Endothelial cell of umbilical vein (primary cell): ENCODE data around the gene BAMBI. TPM values are rescaled to one million over a fixed set of nuclear protein-coding genes. Genes with fewer than 3 reads are reported as not detected.
A peak's percentile ranks its signal among the peaks of the same experiment; 100 is the strongest.

Experiments used
- BruUV-seq: library from RNA; stranded (reverse); fragments of 400-500 nt; replicated peaks from 2 replicates; lab custom pipeline; 2021; lab: Mats Ljungman, UMichigan
- CTCF ChIA-PET: fragments of 300-600, 350-600 bp; sonication (Branson Sonifier 250); formaldehyde crosslinking; loops from one replicate; lab custom pipeline; 2021; ENCODE audit warnings: antibody characterized with exemption, inconsistent platforms; lab: Charles Lee
- POLR2A ChIA-PET: fragments of 300-600, 350-600 bp; sonication (Branson Sonifier 250); formaldehyde crosslinking; loops from one replicate; lab custom pipeline; 2021; ENCODE audit warnings: antibody characterized with exemption, inconsistent platforms; lab: Charles Lee
- DNase-seq: peaks from one replicate; pipeline ENCODE4 v3.0.0-alpha.2; 2011; ENCODE audit warnings: low read depth, low spot score
- FAIRE-seq: peaks from 2 replicates; lab custom pipeline; 2011; peaks lifted over from hg19 to GRCh38; lab: Jason Lieb, UNC
- H2AFZ ChIP-seq: 2 replicates; pipeline ENCODE4 v1.6.0; 2012; ENCODE audit warnings: low read depth, low read length, control low read depth, inconsistent platforms
- H3K27ac ChIP-seq: 2 replicates; pipeline ENCODE4 v1.5.1; 2011; ENCODE audit warnings: low read depth, mild to moderate bottlenecking, control low read depth, low read length, moderate library complexity; ENCODE audit not compliant: insufficient read depth
- H3K27me3 ChIP-seq, 2 experiments: 2 replicates each; pipeline versions ENCODE4 v1.6.0 to v1.6.1; 2011; ENCODE audit warnings: low read length in 2 of 2, mixed read lengths in 1 of 2; ENCODE audit not compliant: control insufficient read depth in 2 of 2, insufficient read depth in 2 of 2
- H3K36me3 ChIP-seq, 2 experiments: 2 replicates in 1 of 2; 3 replicates in 1 of 2; pipeline ENCODE4 v1.5.1; 2011; ENCODE audit warnings: low read length in 2 of 2, mild to moderate bottlenecking in 1 of 2, moderate library complexity in 1 of 2; ENCODE audit not compliant: control insufficient read depth in 2 of 2, insufficient read depth in 2 of 2; ENCODE audit errors: extremely low read depth in 1 of 2
- H3K4me1 ChIP-seq: 3 replicates; pipeline ENCODE4 v1.5.1; 2011; ENCODE audit warnings: mild to moderate bottlenecking, low read length; ENCODE audit not compliant: control insufficient read depth, insufficient read depth; ENCODE audit errors: extremely low read depth
- H3K4me2 ChIP-seq: 2 replicates; pipeline ENCODE4 v1.6.1; 2011; ENCODE audit warnings: low read length, control low read depth, mixed read lengths; ENCODE audit not compliant: insufficient read depth
- H3K4me3 ChIP-seq, 3 experiments: fragments of 200-600 bp in 1 of 3; sonication (generic), shearing (Covaris generic) in 1 of 3; replicated peaks in 1 of 3; 2 replicates each; pipeline ENCODE4 v1.5.1; 2011 to 2016; ENCODE audit warnings: control low read depth in 3 of 3, low read length in 3 of 3, mild to moderate bottlenecking in 2 of 3, inconsistent platforms in 1 of 3, low read depth in 1 of 3, moderate library complexity in 1 of 3; ENCODE audit not compliant: insufficient read depth in 1 of 3
- H3K79me2 ChIP-seq: 2 replicates; pipeline ENCODE4 v1.6.0; 2012; ENCODE audit warnings: low read length, inconsistent platforms; ENCODE audit not compliant: control insufficient read depth, insufficient read depth
- H3K9ac ChIP-seq: replicated peaks from 2 replicates; pipeline ENCODE3; 2011; ENCODE audit warnings: low read length, control low read depth; ENCODE audit not compliant: insufficient read depth; ENCODE audit errors: extremely low read depth
- H3K9me1 ChIP-seq: replicated peaks from 3 replicates; pipeline ENCODE4 v1.6.0; 2011; ENCODE audit warnings: mild to moderate bottlenecking, low read length; ENCODE audit not compliant: control insufficient read depth, insufficient read depth; ENCODE audit errors: extremely low read depth
- H3K9me3 ChIP-seq: replicated peaks from 2 replicates; pipeline ENCODE4 v1.5.1; 2012; ENCODE audit warnings: low read length, inconsistent platforms; ENCODE audit not compliant: control insufficient read depth, insufficient read depth
- H4K20me1 ChIP-seq: replicated peaks from 2 replicates; pipeline ENCODE3; 2011; ENCODE audit warnings: mild to moderate bottlenecking, low read length; ENCODE audit not compliant: control insufficient read depth, insufficient read depth; ENCODE audit errors: extremely low read depth
- EZH2 ChIP-seq: IDR thresholded peaks from 2 replicates; pipeline ENCODE4 v1.6.1; 2012; ENCODE audit warnings: borderline replicate concordance, low read depth, mild to moderate bottlenecking, moderate library complexity, low read length, inconsistent platforms; ENCODE audit not compliant: severe bottlenecking
- FOS ChIP-seq: IDR thresholded peaks from 2 replicates; pipeline ENCODE4 v1.6.1; 2011; ENCODE audit warnings: mild to moderate bottlenecking, low read length, moderate library complexity, borderline replicate concordance; ENCODE audit not compliant: insufficient read depth
- JUN ChIP-seq: IDR thresholded peaks from 2 replicates; pipeline ENCODE4 v1.6.1; 2011; ENCODE audit warnings: borderline replicate concordance, low read depth; ENCODE audit not compliant: insufficient read length, insufficient read depth
- POLR2AphosphoS5 ChIP-seq: IDR thresholded peaks from 2 replicates; pipeline ENCODE4 v1.6.1; 2012; ENCODE audit warnings: low read depth, mild to moderate bottlenecking, control low read depth, low read length, moderate library complexity; ENCODE audit not compliant: insufficient read depth
- dilution Hi-C: fragments of 300-500 bp; cut with MboI; formaldehyde crosslinking; loops from one replicate; pipeline ENCODE4 v1.15.0; 2019; ENCODE audit warnings: low sequenced_read_pairs; ENCODE audit not compliant: extremely low pct_ligation_motif_present
- intact Hi-C: fragments of 100-400 bp; cut with micrococcal nuclease; formaldehyde crosslinking; loops from one replicate; pipeline ENCODE4 v1.10.0; 2022
- polyA plus RNA-seq, 4 experiments: library from polyadenylated mRNA; depleted of rRNA in 3 of 4; stranded (reverse) in 3 of 4; unstranded in 1 of 4; fragments of >200 nt; gene quantifications; 2 replicates each; pipeline versions ENCODE4 v1.2.1 to v1.2.3, GENCODE V29; 2011 to 2012; ENCODE audit warnings: missing spikeins in 1 of 4
- total RNA-seq: library from RNA; stranded (reverse); gene quantifications from 2 replicates; pipeline ENCODE4 v1.2.3, GENCODE V29; 2021

BAMBI gene
- total and polyA plus RNA-seq, 2 donors (not counting 3 experiments of a cell fraction or from before 2014, with no cell fraction given), result 3.2 to 4.3 TPM

DNA sequence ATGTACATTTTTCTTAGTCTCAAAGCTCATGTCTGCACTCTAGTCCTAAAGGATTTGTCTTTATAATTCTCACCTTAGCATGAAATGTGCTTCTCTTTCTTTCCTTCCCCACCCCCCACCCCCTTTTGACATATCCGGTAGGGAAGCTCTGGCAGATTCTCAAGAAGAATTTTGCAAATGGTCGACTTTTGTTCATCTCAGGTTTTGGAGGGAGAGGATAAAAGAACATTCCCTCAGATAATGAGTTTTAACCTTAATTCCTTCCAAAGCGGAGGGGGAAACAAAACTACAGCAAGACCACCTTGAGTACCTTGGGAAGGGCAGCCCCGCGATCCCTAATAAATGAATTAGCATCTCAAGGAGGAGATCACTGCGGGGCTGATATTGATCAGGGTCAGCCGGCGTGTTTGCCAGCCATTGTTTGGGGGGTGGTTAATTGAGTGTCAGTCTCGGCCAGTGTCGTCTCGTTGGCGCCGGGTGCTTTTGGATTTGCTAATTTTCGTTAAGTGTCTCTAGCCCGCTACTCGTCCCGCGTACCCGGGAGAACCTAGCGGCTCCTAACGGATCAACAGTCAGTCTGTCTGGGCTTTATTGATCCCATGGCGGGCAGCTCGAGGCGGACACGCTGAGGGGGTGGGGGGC lies 874 bp upstream of the BAMBI start:
- DNase-seq (peak; percentile 34), FAIRE-seq (no peak)
- Histone ChIP-seq H3K9ac (peak overlapping the region; percentile 48), H3K79me2 (no peaks in the 10 kb centered on the region), H3K27me3 (peaks cover 20 to 37% of the 10 kb centered on the region in 2 experiments), H4K20me1 (no peaks in the 10 kb centered on the region), H3K36me3 (no peaks in the 10 kb centered on the region), H3K4me1 (peaks cover 32% of the 10 kb centered on the region), H3K4me2 (peak overlapping the region; percentile 82), H3K4me3 (peak overlapping the region in 2 of 3 experiments; percentile 36 to 45), H2AFZ (peak overlapping the region; percentile 88), H3K9me1 (no peaks in the 10 kb centered on the region), H3K27ac (no peak overlapping the region), H3K9me3 (no peaks in the 10 kb centered on the region)
- TF ChIP-seq FOS, result no peak
- TF ChIP-seq POLR2AphosphoS5, result no peak
- TF ChIP-seq JUN, result no peak
- TF ChIP-seq EZH2, result peak; percentile 70
- intact Hi-C loops (loop anchor here (5.0 kb wide), 1 partner anchor 456 kb away; no protein-coding TSS in a partner anchor), dilution Hi-C loops (no loop called here)
- POLR2A ChIA-PET, result no interaction called here
- BruUV-seq, result no TSS peak
- CTCF ChIA-PET, result interaction anchor here (0.7 to 10.3 kb wide), 8 partner anchors 12 to 628 kb away, joined by 3 to 94 read pairs (median 7); no protein-coding TSS in a partner anchor
